IMR-90 (cell line): ENCODE measurements around the gene SLC27A4. TPM values are rescaled to one million over a fixed set of nuclear protein-coding genes. Genes with fewer than 3 reads are reported as not detected.

ENCODE experiments used
- ATAC-seq: fragments of 200-7000 bp; cut with Tn5 transposase; 2 replicates; pipeline ENCODE4 v1.9.1; 2020; ENCODE audit warnings: low read depth, mild to moderate bottlenecking, moderate library complexity
- BruUV-seq: library from RNA; stranded (reverse); fragments of 400-500 nt; replicated peaks from 2 replicates; lab custom pipeline; 2021; lab: Mats Ljungman, UMichigan
- CTCF ChIA-PET: fragments of 300-600 bp; formaldehyde crosslinking; extraction: SDS; loops from one replicate; lab custom pipeline; 2021; ENCODE audit warnings: antibody characterized with exemption; lab: Yijun Ruan, JAX
- POLR2A ChIA-PET: fragments of 300-600 bp; sonication (Branson Sonifier 250); formaldehyde crosslinking; loops from one replicate; lab custom pipeline; 2022; ENCODE audit warnings: antibody characterized with exemption; ENCODE audit not compliant: unreplicated experiment; lab: Charles Lee
- DNase-seq: peaks from one replicate; pipeline ENCODE4 v3.0.0; 2013
- H2AFZ ChIP-seq: replicated peaks from 2 replicates; pipeline ENCODE3; 2013; ENCODE audit warnings: low read length, mild to moderate bottlenecking; ENCODE audit not compliant: poor library complexity
- H2AK5ac ChIP-seq: 2 replicates; pipeline ENCODE4 v1.6.1; 2013; ENCODE audit warnings: low read depth, low read length, inconsistent platforms
- H2AK9ac ChIP-seq: replicated peaks from 2 replicates; pipeline ENCODE3; 2013; ENCODE audit warnings: mild to moderate bottlenecking, low read depth, low read length, moderate library complexity; ENCODE audit not compliant: poor library complexity
- H2BK120ac ChIP-seq: 2 replicates; pipeline ENCODE4 v1.6.1; 2013; ENCODE audit warnings: low read depth, low read length, inconsistent platforms
- H2BK15ac ChIP-seq: 3 replicates; pipeline ENCODE4 v1.6.1; 2013; ENCODE audit warnings: low read depth, low read length, inconsistent platforms
- H2BK20ac ChIP-seq: 2 replicates; pipeline ENCODE4 v1.6.1; 2013; ENCODE audit warnings: low read depth, mild to moderate bottlenecking, inconsistent platforms, low read length, moderate library complexity
- H2BK5ac ChIP-seq: 2 replicates; pipeline ENCODE4 v1.6.1; 2013; ENCODE audit warnings: mild to moderate bottlenecking, low read depth, low read length, inconsistent platforms; ENCODE audit not compliant: poor library complexity, severe bottlenecking
- H3K14ac ChIP-seq: replicated peaks from 2 replicates; pipeline ENCODE4 v1.6.1; 2013; ENCODE audit warnings: low read depth, low read length, inconsistent platforms
- H3K18ac ChIP-seq: 2 replicates; pipeline ENCODE4 v1.6.1; 2013; ENCODE audit warnings: low read depth, low read length, control low read depth
- H3K23ac ChIP-seq: 2 replicates; pipeline ENCODE4 v1.6.1; 2013; ENCODE audit warnings: low read depth, low read length, inconsistent platforms
- H3K27ac ChIP-seq: 2 replicates; pipeline ENCODE4 v1.5.1; 2013; ENCODE audit warnings: mild to moderate bottlenecking, control low read depth, low read length; ENCODE audit not compliant: insufficient read depth
- H3K27me3 ChIP-seq: 2 replicates; pipeline ENCODE4 v1.6.1; 2013; ENCODE audit warnings: low read length; ENCODE audit not compliant: control insufficient read depth, insufficient read depth
- H3K36me3 ChIP-seq: 2 replicates; pipeline ENCODE4 v1.6.1; 2013; ENCODE audit warnings: low read length, mixed read lengths; ENCODE audit not compliant: control insufficient read depth, insufficient read depth
- H3K4ac ChIP-seq: 2 replicates; pipeline ENCODE4 v1.6.1; 2013; ENCODE audit warnings: low read depth, low read length, inconsistent platforms
- H3K4me1 ChIP-seq: 2 replicates; pipeline ENCODE4 v1.6.1; 2013; ENCODE audit warnings: low read length, mixed read lengths; ENCODE audit not compliant: control insufficient read depth, insufficient read depth
- H3K4me2 ChIP-seq: 2 replicates; pipeline ENCODE4 v1.6.1; 2013; ENCODE audit warnings: low read depth, mild to moderate bottlenecking, control low read depth, low read length, moderate library complexity
- H3K4me3 ChIP-seq: 2 replicates; pipeline ENCODE4 v1.5.1; 2013; ENCODE audit warnings: low read depth, mild to moderate bottlenecking, control low read depth, low read length, moderate library complexity; ENCODE audit not compliant: insufficient read depth
- H3K56ac ChIP-seq: 2 replicates; pipeline ENCODE4 v1.6.1; 2013; ENCODE audit warnings: low read length, inconsistent platforms; ENCODE audit not compliant: insufficient read depth; ENCODE audit errors: extremely low read depth
- H3K79me1 ChIP-seq, 2 experiments: 2 replicates each; pipeline ENCODE4 v1.6.1; 2013; ENCODE audit warnings: low read length in 2 of 2, inconsistent platforms in 1 of 2, low read depth in 1 of 2
- H3K9ac ChIP-seq: 2 replicates; pipeline ENCODE4 v1.6.1; 2013; ENCODE audit warnings: low read depth, low read length, control low read depth
- H3K9me1 ChIP-seq: 2 replicates; pipeline ENCODE4 v1.6.1; 2013; ENCODE audit warnings: low read length, inconsistent platforms; ENCODE audit not compliant: insufficient read depth
- H3K9me3 ChIP-seq: 2 replicates; pipeline ENCODE4 v1.6.1; 2013; ENCODE audit warnings: low read length; ENCODE audit not compliant: control insufficient read depth, insufficient read depth
- H4K20me1 ChIP-seq: 2 replicates; pipeline ENCODE4 v1.6.1; 2013; ENCODE audit warnings: low read length, inconsistent platforms; ENCODE audit not compliant: insufficient read depth
- H4K5ac ChIP-seq: 2 replicates; pipeline ENCODE4 v1.6.1; 2013; ENCODE audit warnings: mild to moderate bottlenecking, low read depth, low read length, control low read depth
- H4K8ac ChIP-seq, 2 experiments: 2 replicates each; pipeline ENCODE4 v1.6.1; 2013; ENCODE audit warnings: low read depth in 2 of 2, low read length in 2 of 2, control low read depth in 1 of 2, inconsistent platforms in 1 of 2
- H4K91ac ChIP-seq: 2 replicates; pipeline ENCODE4 v1.6.1; 2013; ENCODE audit warnings: low read depth, low read length, inconsistent platforms; ENCODE audit not compliant: insufficient read depth
- BHLHE40 ChIP-seq: fragments of 150-350 bp; IDR thresholded peaks from 2 replicates; pipeline ENCODE4 v1.6.1; 2016; ENCODE audit warnings: mild to moderate bottlenecking, low read depth, low read length
- ELK1 ChIP-seq: fragments of 150-350 bp; IDR thresholded peaks from 2 replicates; pipeline ENCODE4 v1.6.1; 2016; ENCODE audit warnings: low read depth, mild to moderate bottlenecking, low read length, moderate library complexity, borderline replicate concordance
- FOS ChIP-seq: fragments of 150-350 bp; IDR thresholded peaks from 2 replicates; pipeline ENCODE4 v1.6.1; 2016; ENCODE audit warnings: low read depth, low read length
- MAFK ChIP-seq: IDR thresholded peaks from 2 replicates; pipeline ENCODE4 v1.6.1; 2012; ENCODE audit warnings: low read depth, low read length, improper control_type of control experiment
- MAZ ChIP-seq: IDR thresholded peaks from 2 replicates; pipeline ENCODE4 v1.6.1; 2012; ENCODE audit warnings: low read depth, mild to moderate bottlenecking, low read length, improper control_type of control experiment, moderate library complexity, borderline replicate concordance
- MXI1 ChIP-seq: IDR thresholded peaks from 2 replicates; pipeline ENCODE4 v1.6.1; 2012; ENCODE audit warnings: low read depth, mild to moderate bottlenecking, low read length, moderate library complexity, borderline replicate concordance
- RAD21 ChIP-seq: IDR thresholded peaks from 2 replicates; pipeline ENCODE4 v1.6.1; 2012; ENCODE audit warnings: low read length, improper control_type of control experiment
- RCOR1 ChIP-seq: IDR thresholded peaks from 2 replicates; pipeline ENCODE4 v1.6.1; 2012; ENCODE audit warnings: mild to moderate bottlenecking, low read length, improper control_type of control experiment; ENCODE audit not compliant: insufficient replicate concordance
- RFX5 ChIP-seq: IDR thresholded peaks from 2 replicates; pipeline ENCODE4 v1.8.0; 2012; ENCODE audit warnings: low read depth, mild to moderate bottlenecking, low read length, moderate library complexity
- SMC3 ChIP-seq: fragments of 150-350 bp; IDR thresholded peaks from 2 replicates; pipeline ENCODE4 v1.6.1; 2016; ENCODE audit warnings: low read depth, mild to moderate bottlenecking, antibody characterized with exemption, low read length, moderate library complexity
- USF2 ChIP-seq: fragments of 150-350 bp; IDR thresholded peaks from 2 replicates; pipeline ENCODE4 v1.6.1; 2017; ENCODE audit warnings: mild to moderate bottlenecking, antibody characterized with exemption, low read length, low read depth
- WGBS, 2 experiments: methylation state at CpG; one replicate each; pipeline versions ENCODE4 v1.1.5 to v1.1.7; 2013; ENCODE audit warnings: missing lambda C conversion rate in 2 of 2; ENCODE audit not compliant: insufficient read length in 1 of 2; ENCODE audit errors: extremely low coverage in 2 of 2; 5-methylcytosine and 5-hydroxymethylcytosine counted together
- dilution Hi-C: fragments of 300-500 bp; cut with HindIII; formaldehyde crosslinking; loops from one replicate; pipeline ENCODE4 v1.14.3; 2018; ENCODE audit warnings: low sequenced_read_pairs; ENCODE audit not compliant: unreplicated experiment
- in situ Hi-C: fragments of 300-500 bp; cut with MboI; formaldehyde crosslinking; loops from 3 replicates; pipeline ENCODE4 v1.14.3; 2019; ENCODE audit warnings: low sequenced_read_pairs, inconsistent platforms, mixed read lengths
- intact Hi-C: fragments of 100-400 bp; cut with micrococcal nuclease; formaldehyde crosslinking; loops from 2 replicates; pipeline ENCODE4 v1.10.0; 2022
- polyA plus RNA-seq, 3 experiments: library from polyadenylated mRNA; depleted of rRNA; stranded (reverse); fragments of >200 nt; gene quantifications; 2 replicates each; pipeline ENCODE4 v1.2.3, GENCODE V29; 2012; ENCODE audit warnings: low replicate concordance in 1 of 3
- total RNA-seq: library from RNA; depleted of rRNA; stranded (reverse); fragments of >200 nt; gene quantifications from 2 replicates; pipeline ENCODE4 v1.2.3, GENCODE V29; 2012

SLC27A4 gene
- total and polyA plus RNA-seq, 2 of the 4 experiments (the other 2 are of a cell fraction), result 9.7 to 13.7 TPM

- Histone ChIP-seq H3K27me3 (no peaks in the 10 kb centered on the region), H4K20me1 (peaks cover under 1% of the 10 kb centered on the region), H2BK15ac (no peak overlapping the region), H3K79me1 (peaks cover 0 to 11% of the 10 kb centered on the region in 2 experiments; a peak in 3 of 4 replicates), H2AK5ac (no peak overlapping the region), H3K23ac (no peak overlapping the region), H3K4ac (no peak overlapping the region), H3K9ac (no peak overlapping the region), H2BK20ac (no peak overlapping the region), H3K14ac (no peak overlapping the region), H3K36me3 (peaks cover 37% of the 10 kb centered on the region), H4K91ac (no peak overlapping the region), H3K4me2 (no peak overlapping the region), H3K4me3 (no peak overlapping the region), H3K9me1 (no peaks in the 10 kb centered on the region), H3K18ac (no peak overlapping the region), H2AK9ac (no peak overlapping the region), H3K27ac (no peak overlapping the region), H2AFZ (no peak overlapping the region), H2BK120ac (no peak overlapping the region), H2BK5ac (no peak overlapping the region), H3K4me1 (no peaks in the 10 kb centered on the region), H3K56ac (no peak overlapping the region), H4K5ac (no peak overlapping the region), H3K9me3 (no peaks in the 10 kb centered on the region), H4K8ac (no peak overlapping the region)
- CTCF ChIA-PET, result no interaction called here
- dilution Hi-C loops (no loop called here), intact Hi-C loops (no loop called here), in situ Hi-C loops (no loop called here)
- no peak for TF ChIP-seq USF2
- TF ChIP-seq MAFK, result no peak
- no peak for TF ChIP-seq SMC3
- TF ChIP-seq ELK1, result no peak
- TF ChIP-seq FOS, result no peak
- no peak for TF ChIP-seq RAD21
- no peak for TF ChIP-seq RFX5
- TF ChIP-seq MAZ, result no peak
- no peak for TF ChIP-seq MXI1
- no peak for TF ChIP-seq BHLHE40
- TF ChIP-seq RCOR1, result no peak
- BruUV-seq, result no TSS peak
- WGBS, 2 experiments, result 83% methylated on average over 1 of the region's 11 CpGs; no CpG with 5 or more reads in 1 of the 2 experiments
- DNase-seq (no peak), ATAC-seq (no peak)
- POLR2A ChIA-PET, result interaction anchor here (0.6 kb wide), 1 partner anchor 33 kb away, joined by 5 read pairs; no protein-coding TSS in a partner anchor
Measured at GRCh38 chr9:128390150-128390812, 50.0 kb downstream of the SLC27A4 start.
